ENCODE data around the gene UFC1.

Gene UFC1

DNA sequence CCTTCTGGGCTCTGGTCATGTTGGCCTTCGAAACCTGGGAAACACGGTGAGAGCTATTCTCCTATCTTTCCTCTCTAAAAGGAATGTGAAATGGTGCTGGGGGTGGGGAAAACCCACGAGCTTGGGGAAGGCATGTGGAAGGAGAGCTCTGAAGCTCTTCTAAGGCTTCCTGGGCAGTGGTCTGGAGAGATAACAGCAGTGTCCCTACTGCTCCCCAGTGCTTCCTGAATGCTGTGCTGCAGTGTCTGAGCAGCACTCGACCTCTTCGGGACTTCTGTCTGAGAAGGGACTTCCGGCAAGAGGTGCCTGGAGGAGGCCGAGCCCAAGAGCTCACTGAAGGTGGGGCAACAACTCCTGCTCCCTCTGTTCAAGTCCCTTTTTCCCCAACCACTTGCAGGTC lies 8.3 kb downstream of the UFC1 start:
- Histone ChIP-seq H3K27ac (no peak overlapping the region), H3K27me3 (replicated peaks) (no peaks in the 10 kb centered on the region), H3K4me3 (ENCODE audit: low read depth, low read length) (no peak overlapping the region), H3K36me3 (replicated peaks) (peaks cover 5% of the 10 kb centered on the region)
- TF ChIP-seq, protein P1, sequence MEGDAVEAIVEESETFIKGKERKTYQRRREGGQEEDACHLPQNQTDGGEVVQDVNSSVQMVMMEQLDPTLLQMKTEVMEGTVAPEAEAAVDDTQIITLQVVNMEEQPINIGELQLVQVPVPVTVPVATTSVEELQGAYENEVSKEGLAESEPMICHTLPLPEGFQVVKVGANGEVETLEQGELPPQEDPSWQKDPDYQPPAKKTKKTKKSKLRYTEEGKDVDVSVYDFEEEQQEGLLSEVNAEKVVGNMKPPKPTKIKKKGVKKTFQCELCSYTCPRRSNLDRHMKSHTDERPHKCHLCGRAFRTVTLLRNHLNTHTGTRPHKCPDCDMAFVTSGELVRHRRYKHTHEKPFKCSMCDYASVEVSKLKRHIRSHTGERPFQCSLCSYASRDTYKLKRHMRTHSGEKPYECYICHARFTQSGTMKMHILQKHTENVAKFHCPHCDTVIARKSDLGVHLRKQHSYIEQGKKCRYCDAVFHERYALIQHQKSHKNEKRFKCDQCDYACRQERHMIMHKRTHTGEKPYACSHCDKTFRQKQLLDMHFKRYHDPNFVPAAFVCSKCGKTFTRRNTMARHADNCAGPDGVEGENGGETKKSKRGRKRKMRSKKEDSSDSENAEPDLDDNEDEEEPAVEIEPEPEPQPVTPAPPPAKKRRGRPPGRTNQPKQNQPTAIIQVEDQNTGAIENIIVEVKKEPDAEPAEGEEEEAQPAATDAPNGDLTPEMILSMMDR (IDR thresholded peaks at IDR 0.05; ENCODE audit: low read depth, low read length, missing control alignments), result no peak
- in situ Hi-C loops (cut with HindIII; ENCODE audit: low pct_ligation_motif_present, low sequenced_read_pairs), result no loop called here
- DNase-seq, result no peak

DNA sequence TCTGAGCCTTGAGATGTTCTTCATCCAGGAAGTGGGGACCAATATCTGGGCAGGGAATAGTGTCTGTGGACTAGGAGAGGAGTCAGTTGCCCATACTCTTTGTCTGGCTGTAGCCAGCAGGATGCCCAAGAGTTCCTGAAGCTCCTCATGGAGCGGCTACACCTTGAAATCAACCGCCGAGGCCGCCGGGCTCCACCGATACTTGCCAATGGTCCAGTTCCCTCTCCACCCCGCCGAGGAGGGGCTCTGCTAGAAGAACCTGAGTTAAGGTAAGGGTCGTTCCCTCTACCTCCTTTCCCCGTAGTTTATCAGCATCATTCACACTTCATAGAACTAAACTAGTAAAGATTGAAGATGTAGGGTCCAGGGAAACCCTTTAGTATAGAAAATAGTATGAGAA lies 9.0 kb downstream of the UFC1 start:
- Histone ChIP-seq H3K27me3 (replicated peaks) (no peaks in the 10 kb centered on the region), H3K36me3 (replicated peaks) (peaks cover 6% of the 10 kb centered on the region), H3K27ac (no peak overlapping the region), H3K4me3 (ENCODE audit: low read depth, low read length) (no peak overlapping the region)
- no peak for DNase-seq
- TF ChIP-seq, protein P1 (IDR thresholded peaks at IDR 0.05; ENCODE audit: low read depth, low read length, missing control alignments), result no peak
- in situ Hi-C loops (cut with HindIII; ENCODE audit: low pct_ligation_motif_present, low sequenced_read_pairs), result no loop called here

DNA sequence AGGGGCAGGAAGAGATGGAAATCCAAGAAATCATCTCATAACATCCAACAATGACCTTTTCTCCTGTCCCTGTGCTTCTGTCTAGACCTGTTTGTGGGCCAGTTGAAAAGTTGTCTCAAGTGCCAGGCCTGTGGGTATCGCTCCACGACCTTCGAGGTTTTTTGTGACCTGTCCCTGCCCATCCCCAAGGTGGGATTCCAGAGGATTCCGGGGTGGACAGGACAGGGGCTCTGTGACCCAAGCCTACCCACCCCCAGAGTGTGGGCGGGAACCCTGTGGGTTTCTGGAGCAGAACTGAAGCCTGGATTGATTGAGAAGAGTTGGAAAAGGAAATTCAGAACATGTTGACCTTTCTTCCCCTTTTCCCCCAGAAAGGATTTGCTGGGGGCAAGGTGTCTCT lies 10.0 kb downstream of the UFC1 start:
- TF ChIP-seq, protein P1 (IDR thresholded peaks at IDR 0.05; ENCODE audit: low read depth, low read length, missing control alignments), result no peak
- Histone ChIP-seq H3K27ac (no peak overlapping the region), H3K27me3 (replicated peaks) (no peaks in the 10 kb centered on the region), H3K4me3 (ENCODE audit: low read depth, low read length) (no peak overlapping the region), H3K36me3 (replicated peaks) (peaks cover 10% of the 10 kb centered on the region)
- no peak for DNase-seq
- in situ Hi-C loops (cut with HindIII; ENCODE audit: low pct_ligation_motif_present, low sequenced_read_pairs), result no loop called here

DNA sequence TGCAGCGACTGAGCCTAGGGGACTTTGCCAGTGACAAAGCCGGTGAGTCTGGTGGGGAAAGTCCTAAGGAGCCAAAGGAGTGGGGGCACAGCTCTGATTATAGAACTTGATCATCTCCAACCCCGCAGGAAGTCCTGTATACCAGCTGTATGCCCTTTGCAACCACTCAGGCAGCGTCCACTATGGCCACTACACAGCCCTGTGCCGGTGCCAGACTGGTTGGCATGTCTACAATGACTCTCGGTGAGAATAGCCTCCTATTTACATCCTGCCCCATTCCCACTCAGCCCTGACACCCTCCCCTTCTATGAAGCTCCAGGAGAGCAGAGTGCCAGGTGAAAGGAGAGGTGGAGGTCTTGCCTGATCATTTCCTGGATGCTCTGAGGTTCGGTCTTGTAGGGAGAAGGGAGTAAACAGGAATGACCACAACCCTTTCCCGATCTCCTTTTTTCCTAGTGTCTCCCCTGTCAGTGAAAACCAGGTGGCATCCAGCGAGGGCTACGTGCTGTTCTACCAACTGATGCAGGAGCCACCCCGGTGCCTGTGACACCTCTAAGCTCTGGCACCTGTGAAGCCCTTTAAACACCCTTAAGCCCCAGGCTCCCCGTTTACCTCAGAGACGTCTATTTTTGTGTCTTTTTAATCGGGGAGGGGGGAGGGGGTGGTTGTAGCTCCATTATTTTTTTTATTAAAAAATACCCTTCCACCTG lies 11.3 kb downstream of the UFC1 start:
- in situ Hi-C loops (cut with HindIII; ENCODE audit: low pct_ligation_motif_present, low sequenced_read_pairs), result no loop called here
- peak overlapping the region; percentile 94 for H3K27ac ChIP-seq
- TF ChIP-seq, protein P1 (IDR thresholded peaks at IDR 0.05; ENCODE audit: low read depth, low read length, missing control alignments), result no peak
- no peak overlapping the region for H3K4me3 ChIP-seq (ENCODE audit: low read depth, low read length)
- DNase-seq, result no peak
- H3K27me3 ChIP-seq (replicated peaks), result no peaks in the 10 kb centered on the region
- H3K36me3 ChIP-seq (replicated peaks), result peaks cover 16% of the 10 kb centered on the region

DNA sequence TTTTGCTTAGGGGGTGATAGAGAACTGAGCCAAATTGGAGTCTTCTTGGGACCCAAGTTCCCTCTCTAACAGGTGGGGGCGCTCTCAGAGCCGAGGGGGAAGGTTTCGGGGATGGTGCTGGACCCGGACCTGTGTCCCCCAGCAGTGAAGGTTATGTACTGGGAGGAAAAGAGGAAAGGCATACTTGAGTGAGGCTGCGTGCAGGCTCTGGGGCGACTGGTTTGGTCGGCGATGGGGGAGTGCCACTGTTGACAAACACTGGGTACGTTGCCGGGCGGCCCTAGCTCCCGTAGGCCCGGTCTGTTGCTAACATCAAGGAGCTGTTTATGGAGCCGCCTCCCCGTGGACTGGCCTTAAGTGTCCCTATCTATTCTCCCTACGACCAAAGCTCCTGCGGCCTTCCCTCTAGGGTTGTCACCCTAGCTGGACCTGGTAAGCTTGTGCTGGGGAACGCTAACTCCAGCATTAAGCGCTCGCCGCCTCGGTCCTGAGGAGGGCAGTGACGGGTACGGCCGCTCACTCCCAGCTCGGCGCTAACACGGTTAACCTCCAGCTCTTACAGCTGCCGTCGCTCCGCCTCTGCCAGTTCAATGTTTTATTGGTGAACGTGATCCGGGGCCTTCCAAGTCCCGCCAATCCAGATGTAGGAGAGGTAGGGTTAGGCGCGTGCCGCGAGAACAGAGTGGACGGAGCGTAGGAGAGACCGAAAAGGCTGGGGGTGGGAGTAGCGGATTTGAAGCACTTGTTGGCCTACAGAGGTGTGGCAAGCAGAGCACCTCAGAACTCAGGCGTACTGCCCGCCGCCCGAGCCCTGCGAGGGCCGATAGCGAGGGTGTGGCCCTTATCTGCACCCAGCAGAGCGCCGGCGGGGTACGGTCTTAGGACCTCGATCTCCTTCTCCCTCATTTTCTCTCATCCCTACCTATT lies 12.2 kb downstream of the UFC1 start, which contains the start of gene PPOX:
PPOX (plus strand) TSS at position 685 of the 927 bp plus-strand sequence. CDS start 422 bp downstream, outside the sequence.
- TF ChIP-seq, protein P1 (IDR thresholded peaks at IDR 0.05; ENCODE audit: low read depth, low read length, missing control alignments), result peak; percentile 73
- Histone ChIP-seq H3K36me3 (replicated peaks) (peaks cover 21% of the 10 kb centered on the region), H3K27ac (peak within 1 kb of the TSS; percentile 94), H3K4me3 (ENCODE audit: low read depth, low read length) (peak within 1 kb of the TSS; percentile 79), H3K27me3 (replicated peaks) (no peaks in the 10 kb centered on the region)
- DNase-seq, result peak; percentile 99
- in situ Hi-C loops (cut with HindIII; ENCODE audit: low pct_ligation_motif_present, low sequenced_read_pairs), result no loop called here

Measured in brain microvascular endothelial cell (primary cell).